C4-2B (cell line): ENCODE measurements around the gene TCAIM.
"Not testable (repeated sequence)": the region's sequence is repeated elsewhere in the genome, so short reads cannot be mapped to it uniquely, and the experiment has no call there.

Experiments
- ZFX ChIP-seq: fragments of 450-650 bp; IDR thresholded peaks from 2 replicates; pipeline ENCODE4 v1.6.1; 2017
- TF ChIP-seq, protein P1 (sequence below): fragments of 450-650 bp; conservative IDR thresholded peaks from 2 replicates; pipeline ENCODE4 v1.5.1; 2017; ENCODE audit warnings: mild to moderate bottlenecking

- TF ChIP-seq, protein P1, sequence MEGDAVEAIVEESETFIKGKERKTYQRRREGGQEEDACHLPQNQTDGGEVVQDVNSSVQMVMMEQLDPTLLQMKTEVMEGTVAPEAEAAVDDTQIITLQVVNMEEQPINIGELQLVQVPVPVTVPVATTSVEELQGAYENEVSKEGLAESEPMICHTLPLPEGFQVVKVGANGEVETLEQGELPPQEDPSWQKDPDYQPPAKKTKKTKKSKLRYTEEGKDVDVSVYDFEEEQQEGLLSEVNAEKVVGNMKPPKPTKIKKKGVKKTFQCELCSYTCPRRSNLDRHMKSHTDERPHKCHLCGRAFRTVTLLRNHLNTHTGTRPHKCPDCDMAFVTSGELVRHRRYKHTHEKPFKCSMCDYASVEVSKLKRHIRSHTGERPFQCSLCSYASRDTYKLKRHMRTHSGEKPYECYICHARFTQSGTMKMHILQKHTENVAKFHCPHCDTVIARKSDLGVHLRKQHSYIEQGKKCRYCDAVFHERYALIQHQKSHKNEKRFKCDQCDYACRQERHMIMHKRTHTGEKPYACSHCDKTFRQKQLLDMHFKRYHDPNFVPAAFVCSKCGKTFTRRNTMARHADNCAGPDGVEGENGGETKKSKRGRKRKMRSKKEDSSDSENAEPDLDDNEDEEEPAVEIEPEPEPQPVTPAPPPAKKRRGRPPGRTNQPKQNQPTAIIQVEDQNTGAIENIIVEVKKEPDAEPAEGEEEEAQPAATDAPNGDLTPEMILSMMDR = not testable (repeated sequence)
- not testable (repeated sequence) for TF ChIP-seq ZFX
These were observed 59.7 kb downstream of the TCAIM start for GRCh38 chr3:44398271-44398670.
